ENCODE data around the gene ZNF329. TPM values are rescaled to one million over a fixed set of nuclear protein-coding genes. Genes with fewer than 3 reads are reported as not detected.

The ZNF329 gene
- total and polyA plus RNA-seq, 9 of the 15 experiments (the other 6 are each of a cell fraction or from before 2014, with no cell fraction given), result 0.21 to 3.6 (median 2.2) TPM

DNA sequence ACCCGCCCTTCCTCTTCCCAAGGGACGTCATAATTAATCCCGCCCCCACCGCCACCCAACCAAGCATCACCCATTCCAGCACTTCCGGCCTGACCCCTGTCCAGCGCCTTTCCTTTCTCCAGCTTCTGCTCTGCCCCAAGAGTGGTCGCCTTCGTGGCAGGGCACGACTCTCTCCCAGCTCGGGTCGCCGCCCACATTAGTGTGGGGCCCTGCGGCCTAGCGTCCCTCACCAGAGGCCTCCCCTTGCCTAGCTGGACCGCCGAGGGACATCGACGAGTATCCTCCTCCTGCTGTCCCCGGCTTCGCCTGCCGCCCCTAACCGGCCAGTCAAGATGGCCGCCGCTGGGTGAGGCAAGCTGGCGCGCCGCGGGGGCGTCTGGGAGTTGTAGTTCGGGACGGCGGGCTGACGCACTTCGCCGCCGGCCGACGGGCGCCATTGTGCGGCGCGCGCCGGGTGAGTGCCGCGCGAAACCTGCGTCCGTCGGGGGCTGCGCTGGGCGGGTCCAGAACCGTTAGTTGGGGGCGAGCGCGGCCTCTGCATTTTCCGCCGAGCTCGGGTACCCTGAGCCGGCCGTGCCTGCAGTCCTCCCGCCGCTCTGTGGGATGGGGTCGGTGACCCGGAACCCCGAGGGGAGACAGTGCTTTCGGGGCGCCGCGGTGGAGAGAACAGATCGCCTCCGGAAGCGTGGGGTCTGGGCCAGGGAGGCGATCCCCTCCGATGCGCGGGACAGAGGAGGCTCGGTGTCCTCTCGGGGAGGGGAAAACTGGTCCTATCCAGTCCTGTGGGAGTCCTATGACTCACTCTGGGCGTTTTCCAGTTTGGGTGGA is 32.6 kb upstream of the ZNF329 start, which contains the start of gene ZNF274 (continued):
- TF ChIP-seq, protein P1, sequence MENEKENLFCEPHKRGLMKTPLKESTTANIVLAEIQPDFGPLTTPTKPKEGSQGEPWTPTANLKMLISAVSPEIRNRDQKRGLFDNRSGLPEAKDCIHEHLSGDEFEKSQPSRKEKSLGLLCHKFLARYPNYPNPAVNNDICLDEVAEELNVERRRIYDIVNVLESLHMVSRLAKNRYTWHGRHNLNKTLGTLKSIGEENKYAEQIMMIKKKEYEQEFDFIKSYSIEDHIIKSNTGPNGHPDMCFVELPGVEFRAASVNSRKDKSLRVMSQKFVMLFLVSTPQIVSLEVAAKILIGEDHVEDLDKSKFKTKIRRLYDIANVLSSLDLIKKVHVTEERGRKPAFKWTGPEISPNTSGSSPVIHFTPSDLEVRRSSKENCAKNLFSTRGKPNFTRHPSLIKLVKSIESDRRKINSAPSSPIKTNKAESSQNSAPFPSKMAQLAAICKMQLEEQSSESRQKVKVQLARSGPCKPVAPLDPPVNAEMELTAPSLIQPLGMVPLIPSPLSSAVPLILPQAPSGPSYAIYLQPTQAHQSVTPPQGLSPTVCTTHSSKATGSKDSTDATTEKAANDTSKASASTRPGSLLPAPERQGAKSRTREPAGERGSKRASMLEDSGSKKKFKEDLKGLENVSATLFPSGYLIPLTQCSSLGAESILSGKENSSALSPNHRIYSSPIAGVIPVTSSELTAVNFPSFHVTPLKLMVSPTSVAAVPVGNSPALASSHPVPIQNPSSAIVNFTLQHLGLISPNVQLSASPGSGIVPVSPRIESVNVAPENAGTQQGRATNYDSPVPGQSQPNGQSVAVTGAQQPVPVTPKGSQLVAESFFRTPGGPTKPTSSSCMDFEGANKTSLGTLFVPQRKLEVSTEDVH (IDR thresholded peaks at IDR 0.05; ENCODE audit: low read depth, partially characterized antibody), result peak; percentile 49
- TF ChIP-seq, protein P2, sequence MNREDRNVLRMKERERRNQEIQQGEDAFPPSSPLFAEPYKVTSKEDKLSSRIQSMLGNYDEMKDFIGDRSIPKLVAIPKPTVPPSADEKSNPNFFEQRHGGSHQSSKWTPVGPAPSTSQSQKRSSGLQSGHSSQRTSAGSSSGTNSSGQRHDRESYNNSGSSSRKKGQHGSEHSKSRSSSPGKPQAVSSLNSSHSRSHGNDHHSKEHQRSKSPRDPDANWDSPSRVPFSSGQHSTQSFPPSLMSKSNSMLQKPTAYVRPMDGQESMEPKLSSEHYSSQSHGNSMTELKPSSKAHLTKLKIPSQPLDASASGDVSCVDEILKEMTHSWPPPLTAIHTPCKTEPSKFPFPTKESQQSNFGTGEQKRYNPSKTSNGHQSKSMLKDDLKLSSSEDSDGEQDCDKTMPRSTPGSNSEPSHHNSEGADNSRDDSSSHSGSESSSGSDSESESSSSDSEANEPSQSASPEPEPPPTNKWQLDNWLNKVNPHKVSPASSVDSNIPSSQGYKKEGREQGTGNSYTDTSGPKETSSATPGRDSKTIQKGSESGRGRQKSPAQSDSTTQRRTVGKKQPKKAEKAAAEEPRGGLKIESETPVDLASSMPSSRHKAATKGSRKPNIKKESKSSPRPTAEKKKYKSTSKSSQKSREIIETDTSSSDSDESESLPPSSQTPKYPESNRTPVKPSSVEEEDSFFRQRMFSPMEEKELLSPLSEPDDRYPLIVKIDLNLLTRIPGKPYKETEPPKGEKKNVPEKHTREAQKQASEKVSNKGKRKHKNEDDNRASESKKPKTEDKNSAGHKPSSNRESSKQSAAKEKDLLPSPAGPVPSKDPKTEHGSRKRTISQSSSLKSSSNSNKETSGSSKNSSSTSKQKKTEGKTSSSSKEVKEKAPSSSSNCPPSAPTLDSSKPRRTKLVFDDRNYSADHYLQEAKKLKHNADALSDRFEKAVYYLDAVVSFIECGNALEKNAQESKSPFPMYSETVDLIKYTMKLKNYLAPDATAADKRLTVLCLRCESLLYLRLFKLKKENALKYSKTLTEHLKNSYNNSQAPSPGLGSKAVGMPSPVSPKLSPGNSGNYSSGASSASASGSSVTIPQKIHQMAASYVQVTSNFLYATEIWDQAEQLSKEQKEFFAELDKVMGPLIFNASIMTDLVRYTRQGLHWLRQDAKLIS (CRISPR knock-in tag; IDR thresholded peaks at IDR 0.05), result peak; percentile 96
- TF ChIP-seq MCM5 (IDR thresholded peaks at IDR 0.05; ENCODE audit: low read depth), result no peak
- peak; percentile 89 for TF ChIP-seq GABPB1 (CRISPR knock-in tag; IDR thresholded peaks at IDR 0.05)
- TF ChIP-seq NFRKB (IDR thresholded peaks at IDR 0.05; ENCODE audit: low read depth), result peak; percentile 99
- TF ChIP-seq SRSF1 (IDR thresholded peaks at IDR 0.05; ENCODE audit: low read depth, low read length), result peak; percentile 61; the same call in 1 of the 2 replicates
- TF ChIP-seq, protein P3, sequence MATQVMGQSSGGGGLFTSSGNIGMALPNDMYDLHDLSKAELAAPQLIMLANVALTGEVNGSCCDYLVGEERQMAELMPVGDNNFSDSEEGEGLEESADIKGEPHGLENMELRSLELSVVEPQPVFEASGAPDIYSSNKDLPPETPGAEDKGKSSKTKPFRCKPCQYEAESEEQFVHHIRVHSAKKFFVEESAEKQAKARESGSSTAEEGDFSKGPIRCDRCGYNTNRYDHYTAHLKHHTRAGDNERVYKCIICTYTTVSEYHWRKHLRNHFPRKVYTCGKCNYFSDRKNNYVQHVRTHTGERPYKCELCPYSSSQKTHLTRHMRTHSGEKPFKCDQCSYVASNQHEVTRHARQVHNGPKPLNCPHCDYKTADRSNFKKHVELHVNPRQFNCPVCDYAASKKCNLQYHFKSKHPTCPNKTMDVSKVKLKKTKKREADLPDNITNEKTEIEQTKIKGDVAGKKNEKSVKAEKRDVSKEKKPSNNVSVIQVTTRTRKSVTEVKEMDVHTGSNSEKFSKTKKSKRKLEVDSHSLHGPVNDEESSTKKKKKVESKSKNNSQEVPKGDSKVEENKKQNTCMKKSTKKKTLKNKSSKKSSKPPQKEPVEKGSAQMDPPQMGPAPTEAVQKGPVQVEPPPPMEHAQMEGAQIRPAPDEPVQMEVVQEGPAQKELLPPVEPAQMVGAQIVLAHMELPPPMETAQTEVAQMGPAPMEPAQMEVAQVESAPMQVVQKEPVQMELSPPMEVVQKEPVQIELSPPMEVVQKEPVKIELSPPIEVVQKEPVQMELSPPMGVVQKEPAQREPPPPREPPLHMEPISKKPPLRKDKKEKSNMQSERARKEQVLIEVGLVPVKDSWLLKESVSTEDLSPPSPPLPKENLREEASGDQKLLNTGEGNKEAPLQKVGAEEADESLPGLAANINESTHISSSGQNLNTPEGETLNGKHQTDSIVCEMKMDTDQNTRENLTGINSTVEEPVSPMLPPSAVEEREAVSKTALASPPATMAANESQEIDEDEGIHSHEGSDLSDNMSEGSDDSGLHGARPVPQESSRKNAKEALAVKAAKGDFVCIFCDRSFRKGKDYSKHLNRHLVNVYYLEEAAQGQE (IDR thresholded peaks at IDR 0.05; ENCODE audit: borderline replicate concordance), result peak; percentile 98
- TF ChIP-seq, protein P3 (CRISPR knock-in tag; IDR thresholded peaks at IDR 0.05; ENCODE audit: low read depth), result peak; percentile 85
- no peak for TF ChIP-seq ZSCAN29 (IDR thresholded peaks at IDR 0.05)
- TF ChIP-seq POLR3G (IDR thresholded peaks at IDR 0.05; ENCODE audit: extremely low read depth, insufficient read length, insufficient replicate concordance), result no peak
- no peak for TF ChIP-seq NFE2 (IDR thresholded peaks at IDR 0.05; ENCODE audit: low read depth)
- TF ChIP-seq NCOR1 (IDR thresholded peaks at IDR 0.05), result no peak
- peak; percentile 35 for TF ChIP-seq SAP30 (IDR thresholded peaks at IDR 0.05; ENCODE audit: borderline replicate concordance, insufficient read depth, low read depth, low read length, poor library complexity, severe bottlenecking)

All from K562 (cell line).